Measurements from ENCODE around the gene BCO1. TPM values are rescaled to one million over a fixed set of nuclear protein-coding genes. Genes with fewer than 3 reads are reported as not detected.
A peak's percentile ranks its signal among the peaks of the same experiment; 100 is the strongest.

The BCO1 gene
- not detected in 2 replicates for total RNA-seq

GRCh38 chr16:81238296-81239011 lies at the start of gene BCO1:
Gene BCO1 (plus strand): TSS chr16:81238689. CDS start chr16:81238909, 220 bp downstream.
- Mint-ChIP-seq H3K36me3 (ENCODE audit: low read depth) (no peaks in the 10 kb centered on the region), H3K27me3 (ENCODE audit: insufficient read depth) (peaks cover 2% of the 10 kb centered on the region), H3K9me3 (no peaks in the 10 kb centered on the region), H3K4me1 (ENCODE audit: low read depth) (peaks cover 6% of the 10 kb centered on the region), H3K4me3 (peak within 1 kb of the TSS; percentile 15), H3K27ac (no peak within 1 kb of the TSS)
- no peak for DNase-seq (ENCODE audit: low spot score)
- intact Hi-C loops (cut with micrococcal nuclease): no loop called here

GRCh38 chr16:81189100-81189664 lies 49.3 kb upstream of the BCO1 start:
- no peaks in the 10 kb centered on the region for H3K27me3 Mint-ChIP-seq (ENCODE audit: insufficient read depth)
- H3K9me3 Mint-ChIP-seq: no peaks in the 10 kb centered on the region
- H3K27ac Mint-ChIP-seq: no peak overlapping the region
- no peaks in the 10 kb centered on the region for H3K4me1 Mint-ChIP-seq (ENCODE audit: low read depth)
- intact Hi-C loops (cut with micrococcal nuclease): no loop called here
- H3K4me3 Mint-ChIP-seq: no peak overlapping the region
- no peaks in the 10 kb centered on the region for H3K36me3 Mint-ChIP-seq (ENCODE audit: low read depth)
- no peak for DNase-seq (ENCODE audit: low spot score)

GRCh38 chr16:81190667-81191066 lies 47.8 kb upstream of the BCO1 start:
- intact Hi-C loops (cut with micrococcal nuclease): no loop called here
- Mint-ChIP-seq H3K4me3 (no peak overlapping the region), H3K4me1 (ENCODE audit: low read depth) (no peaks in the 10 kb centered on the region), H3K27me3 (ENCODE audit: insufficient read depth) (no peaks in the 10 kb centered on the region), H3K27ac (no peak overlapping the region), H3K36me3 (ENCODE audit: low read depth) (no peaks in the 10 kb centered on the region), H3K9me3 (no peaks in the 10 kb centered on the region)
- no peak for DNase-seq (ENCODE audit: low spot score)

- no peaks in the 10 kb centered on the region for H3K9me3 Mint-ChIP-seq
- DNase-seq (ENCODE audit: low spot score): no peak
- intact Hi-C loops (cut with micrococcal nuclease): no loop called here
- H3K27ac Mint-ChIP-seq: no peak overlapping the region
- H3K4me1 Mint-ChIP-seq (ENCODE audit: low read depth): no peaks in the 10 kb centered on the region
- peaks cover 5% of the 10 kb centered on the region for H3K27me3 Mint-ChIP-seq (ENCODE audit: insufficient read depth)
- H3K4me3 Mint-ChIP-seq: no peak overlapping the region
- no peaks in the 10 kb centered on the region for H3K36me3 Mint-ChIP-seq (ENCODE audit: low read depth)
Measured at GRCh38 chr16:81195885-81196534, 42.5 kb upstream of the BCO1 start.

GRCh38 chr16:81198635-81199034 lies 39.9 kb upstream of the BCO1 start:
- Mint-ChIP-seq H3K9me3 (no peaks in the 10 kb centered on the region), H3K27me3 (ENCODE audit: insufficient read depth) (peaks cover 5% of the 10 kb centered on the region), H3K4me3 (no peak overlapping the region), H3K4me1 (ENCODE audit: low read depth) (no peaks in the 10 kb centered on the region), H3K36me3 (ENCODE audit: low read depth) (no peaks in the 10 kb centered on the region), H3K27ac (no peak overlapping the region)
- no peak for DNase-seq (ENCODE audit: low spot score)
- intact Hi-C loops (cut with micrococcal nuclease): no loop called here

GRCh38 chr16:81201267-81201666 lies 37.2 kb upstream of the BCO1 start:
- H3K4me1 Mint-ChIP-seq (ENCODE audit: low read depth): no peaks in the 10 kb centered on the region
- intact Hi-C loops (cut with micrococcal nuclease): no loop called here
- H3K36me3 Mint-ChIP-seq (ENCODE audit: low read depth): no peaks in the 10 kb centered on the region
- no peak overlapping the region for H3K4me3 Mint-ChIP-seq
- H3K9me3 Mint-ChIP-seq: no peaks in the 10 kb centered on the region
- DNase-seq (ENCODE audit: low spot score): no peak
- peaks cover 9% of the 10 kb centered on the region for H3K27me3 Mint-ChIP-seq (ENCODE audit: insufficient read depth)
- H3K27ac Mint-ChIP-seq: no peak overlapping the region

- intact Hi-C loops (cut with micrococcal nuclease): loop anchor here (1.0 to 5.0 kb wide), 4 partner anchors 147 to 533 kb away; no protein-coding TSS in a partner anchor
- no peaks in the 10 kb centered on the region for H3K4me1 Mint-ChIP-seq (ENCODE audit: low read depth)
- H3K27ac Mint-ChIP-seq: no peak overlapping the region
- DNase-seq (ENCODE audit: low spot score): peak; percentile 10
- no peaks in the 10 kb centered on the region for H3K36me3 Mint-ChIP-seq (ENCODE audit: low read depth)
- H3K9me3 Mint-ChIP-seq: no peaks in the 10 kb centered on the region
- H3K27me3 Mint-ChIP-seq (ENCODE audit: insufficient read depth): peaks cover 11% of the 10 kb centered on the region
- no peak overlapping the region for H3K4me3 Mint-ChIP-seq
Measured at GRCh38 chr16:81204798-81205680, 33.5 kb upstream of the BCO1 start.

- Mint-ChIP-seq H3K36me3 (ENCODE audit: low read depth) (no peaks in the 10 kb centered on the region), H3K4me1 (ENCODE audit: low read depth) (no peaks in the 10 kb centered on the region), H3K4me3 (no peak overlapping the region), H3K27me3 (ENCODE audit: insufficient read depth) (peaks cover 15% of the 10 kb centered on the region), H3K27ac (no peak overlapping the region), H3K9me3 (no peaks in the 10 kb centered on the region)
- no peak for DNase-seq (ENCODE audit: low spot score)
- intact Hi-C loops (cut with micrococcal nuclease): loop anchor here (5.0 kb wide), 2 partner anchors 145 to 160 kb away; no protein-coding TSS in a partner anchor
Measured at GRCh38 chr16:81207076-81207475, 31.4 kb upstream of the BCO1 start.

- peaks cover 11% of the 10 kb centered on the region for H3K27me3 Mint-ChIP-seq (ENCODE audit: insufficient read depth)
- no peaks in the 10 kb centered on the region for H3K36me3 Mint-ChIP-seq (ENCODE audit: low read depth)
- no peak overlapping the region for H3K27ac Mint-ChIP-seq
- DNase-seq (ENCODE audit: low spot score): no peak
- intact Hi-C loops (cut with micrococcal nuclease): no loop called here
- no peaks in the 10 kb centered on the region for H3K9me3 Mint-ChIP-seq
- no peaks in the 10 kb centered on the region for H3K4me1 Mint-ChIP-seq (ENCODE audit: low read depth)
- H3K4me3 Mint-ChIP-seq: no peak overlapping the region
Measured at GRCh38 chr16:81210807-81211206, 27.7 kb upstream of the BCO1 start.

- intact Hi-C loops (cut with micrococcal nuclease): no loop called here
- H3K36me3 Mint-ChIP-seq (ENCODE audit: low read depth): no peaks in the 10 kb centered on the region
- H3K4me3 Mint-ChIP-seq: no peak overlapping the region
- no peak for DNase-seq (ENCODE audit: low spot score)
- H3K4me1 Mint-ChIP-seq (ENCODE audit: low read depth): no peaks in the 10 kb centered on the region
- H3K27ac Mint-ChIP-seq: no peak overlapping the region
- no peaks in the 10 kb centered on the region for H3K9me3 Mint-ChIP-seq
- peaks cover 9% of the 10 kb centered on the region for H3K27me3 Mint-ChIP-seq (ENCODE audit: insufficient read depth)
Measured at GRCh38 chr16:81212830-81213465, 25.5 kb upstream of the BCO1 start.

- intact Hi-C loops (cut with micrococcal nuclease): no loop called here
- Mint-ChIP-seq H3K36me3 (ENCODE audit: low read depth) (no peaks in the 10 kb centered on the region), H3K4me1 (ENCODE audit: low read depth) (no peaks in the 10 kb centered on the region), H3K9me3 (no peaks in the 10 kb centered on the region), H3K4me3 (no peak overlapping the region), H3K27ac (no peak overlapping the region), H3K27me3 (ENCODE audit: insufficient read depth) (peaks cover 6% of the 10 kb centered on the region)
- DNase-seq (ENCODE audit: low spot score): no peak
Measured at GRCh38 chr16:81214745-81215166, 23.7 kb upstream of the BCO1 start.

GRCh38 chr16:81216114-81216513 lies 22.4 kb upstream of the BCO1 start:
- Mint-ChIP-seq H3K4me1 (ENCODE audit: low read depth) (no peaks in the 10 kb centered on the region), H3K36me3 (ENCODE audit: low read depth) (no peaks in the 10 kb centered on the region), H3K27ac (no peak overlapping the region), H3K9me3 (no peaks in the 10 kb centered on the region), H3K27me3 (ENCODE audit: insufficient read depth) (peaks cover 3% of the 10 kb centered on the region), H3K4me3 (no peak overlapping the region)
- intact Hi-C loops (cut with micrococcal nuclease): no loop called here
- no peak for DNase-seq (ENCODE audit: low spot score)
